A549 treated with AZD9567 at 1 μM for 4 hours (cell line): ENCODE results near the gene TAF11L13. TPM values are rescaled to one million over a fixed set of nuclear protein-coding genes. Genes with fewer than 3 reads are reported as not detected.

Experiments used
- total RNA-seq: library from RNA; stranded (reverse); fragments of 200-300 nt; extraction: Qiagen RNA extraction; gene quantifications from 5 replicates; pipeline ENCODE4 v1.2.3, GENCODE V29; 2022; ENCODE audit not compliant: insufficient read depth

The TAF11L13 gene
- total RNA-seq: not detected in 5 replicates

GRCh38 chr5:17631788-17632187 is at the start of gene TAF11L13:
Gene TAF11L13, plus strand, starts transcription at chr5:17632088.

GRCh38 chr5:17585658-17586057 is 46.2 kb upstream of the TAF11L13 start, which contains the start of gene TAF11L7:
Gene TAF11L7, minus strand, starts transcription at chr5:17585758.

DNA sequence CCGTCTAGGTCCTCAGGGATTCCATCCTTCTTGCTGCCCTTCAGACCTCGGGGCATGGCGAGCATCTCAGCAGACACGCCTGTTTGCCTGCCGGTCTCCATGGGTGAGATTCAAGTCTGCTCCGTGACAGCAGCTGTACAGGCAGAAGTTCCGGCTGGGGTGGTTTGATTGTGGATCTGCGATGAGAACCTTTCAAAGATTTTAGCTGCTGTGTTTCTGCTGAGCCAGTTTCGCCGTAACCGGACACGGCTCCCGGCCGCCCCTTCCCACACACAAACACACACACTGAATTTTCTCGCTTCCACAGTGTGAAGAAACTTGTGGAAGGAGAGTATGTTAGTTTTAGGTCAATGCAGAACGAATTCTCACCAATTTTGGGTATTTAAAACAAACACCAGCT is 41.0 kb upstream of the TAF11L13 start, which contains the start of gene TAF11L8:
Gene TAF11L8 (minus strand): TSS at position 101 of the 400 bp plus-strand sequence.

DNA sequence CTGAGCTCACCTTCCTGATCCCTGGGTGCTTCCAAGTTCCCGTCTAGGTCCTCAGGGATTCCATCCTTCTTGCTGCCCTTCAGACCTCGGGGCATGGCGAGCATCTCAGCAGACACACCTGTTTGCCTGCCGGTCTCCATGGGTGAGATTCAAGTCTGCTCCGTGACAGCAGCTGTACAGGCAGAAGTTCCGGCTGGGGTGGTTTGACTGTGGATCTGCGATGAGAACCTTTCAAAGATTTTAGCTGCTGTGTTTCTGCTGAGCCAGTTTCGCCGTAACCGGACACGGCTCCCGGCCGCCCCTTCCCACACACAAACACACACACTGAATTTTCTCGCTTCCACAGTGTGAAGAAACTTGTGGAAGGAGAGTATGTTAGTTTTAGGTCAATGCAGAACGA is 37.6 kb upstream of the TAF11L13 start, which contains the start of gene TAF11L9:
Gene TAF11L9 (minus strand): TSS at position 140 of the 400 bp plus-strand sequence.

DNA sequence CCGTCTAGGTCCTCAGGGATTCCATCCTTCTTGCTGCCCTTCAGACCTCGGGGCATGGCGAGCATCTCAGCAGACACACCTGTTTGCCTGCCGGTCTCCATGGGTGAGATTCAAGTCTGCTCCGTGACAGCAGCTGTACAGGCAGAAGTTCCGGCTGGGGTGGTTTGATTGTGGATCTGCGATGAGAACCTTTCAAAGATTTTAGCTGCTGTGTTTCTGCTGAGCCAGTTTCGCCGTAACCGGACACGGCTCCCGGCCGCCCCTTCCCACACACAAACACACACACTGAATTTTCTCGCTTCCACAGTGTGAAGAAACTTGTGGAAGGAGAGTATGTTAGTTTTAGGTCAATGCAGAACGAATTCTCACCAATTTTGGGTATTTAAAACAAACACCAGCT is 34.2 kb upstream of the TAF11L13 start, which contains the start of gene TAF11L10:
Gene TAF11L10 (minus strand): TSS at position 101 of the 400 bp plus-strand sequence.

DNA sequence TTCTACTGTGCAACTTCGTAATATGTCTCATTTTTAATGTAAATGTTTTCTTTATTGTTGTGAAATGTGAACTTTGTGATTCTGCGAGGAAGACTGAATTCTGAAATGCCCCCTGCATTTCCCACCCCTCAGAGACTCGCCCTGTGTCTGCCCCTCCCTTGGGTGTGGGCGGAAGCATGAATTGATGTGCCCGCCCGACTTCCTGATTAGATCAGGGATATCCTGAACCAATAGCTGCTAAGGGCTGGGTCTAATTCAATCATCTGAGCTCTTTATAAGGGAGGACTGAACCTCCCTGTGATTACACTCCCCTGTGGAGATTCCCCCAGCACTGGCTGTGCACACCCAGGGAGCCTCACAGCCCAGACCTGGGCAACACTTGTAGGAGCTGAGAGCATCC is 28.0 kb upstream of the TAF11L13 start, which contains the start of gene TAF11L11:
Gene TAF11L11 (plus strand): TSS at position 304 of the 400 bp plus-strand sequence.

DNA sequence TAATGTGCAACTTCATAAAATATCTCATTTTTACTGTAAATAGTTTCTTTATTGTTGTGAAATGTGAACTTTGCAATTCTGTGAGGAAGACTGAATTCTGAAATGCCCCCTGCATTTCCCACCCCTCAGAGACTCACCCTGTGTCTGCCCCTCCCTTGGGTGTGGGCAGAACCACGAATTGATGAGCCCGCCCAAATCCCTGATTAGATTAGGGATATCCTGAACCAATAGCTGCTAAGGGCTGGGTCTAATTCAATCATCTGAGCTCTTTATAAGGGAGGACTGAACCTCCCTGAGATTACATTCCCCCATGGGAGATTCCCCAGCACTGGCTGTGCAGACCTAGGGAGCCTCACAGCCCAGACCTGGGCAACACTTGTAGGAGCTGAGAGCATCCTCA is 21.8 kb upstream of the TAF11L13 start, which contains the start of gene TAF11L12:
Gene TAF11L12 (plus strand): TSS at position 301 of the 400 bp plus-strand sequence.

GRCh38 chr5:17634160-17634559 is 2.3 kb downstream of the TAF11L13 start, which contains the start of gene TAF11L14:
Gene TAF11L14, plus strand, starts transcription at chr5:17634460.

Other genes starting within 250 kb of the TAF11L13 start
- not detected in 5 replicates for gene TAF11L2, start 133.9 kb upstream of the TAF11L13 start, total RNA-seq
- gene TAF11L3, start 113.7 kb upstream of the TAF11L13 start, total RNA-seq: not detected in 5 replicates
- gene TAF11L4, start 110.3 kb upstream of the TAF11L13 start, total RNA-seq: not detected in 5 replicates
- not detected in 5 replicates for gene TAF11L5, start 106.9 kb upstream of the TAF11L13 start, total RNA-seq
- gene TAF11L6, start 103.4 kb upstream of the TAF11L13 start, total RNA-seq: not detected in 5 replicates
- gene TAF11L7, start 46.3 kb upstream of the TAF11L13 start, total RNA-seq: not detected in 5 replicates
- gene TAF11L8, start 41.1 kb upstream of the TAF11L13 start, total RNA-seq: not detected in 5 replicates
- gene TAF11L9, start 37.7 kb upstream of the TAF11L13 start, total RNA-seq: not detected in 5 replicates
- not detected in 5 replicates for gene TAF11L10, start 34.3 kb upstream of the TAF11L13 start, total RNA-seq
- 0.10 TPM in 2 of 5 replicates, not detected in the others for gene TAF11L11, start 27.9 kb upstream of the TAF11L13 start, total RNA-seq
- gene TAF11L12, start 21.7 kb upstream of the TAF11L13 start, total RNA-seq: 0.14 TPM in 1 of 5 replicates, not detected in the others
- not detected in 5 replicates for gene TAF11L14, start 2.4 kb downstream of the TAF11L13 start, total RNA-seq